ENCODE measurements around the gene EEPD1.
"Not testable (repeated sequence)": the region's sequence is repeated elsewhere in the genome, so short reads cannot be mapped to it uniquely, and the experiment has no call there.

- TF ChIP-seq, protein P1, sequence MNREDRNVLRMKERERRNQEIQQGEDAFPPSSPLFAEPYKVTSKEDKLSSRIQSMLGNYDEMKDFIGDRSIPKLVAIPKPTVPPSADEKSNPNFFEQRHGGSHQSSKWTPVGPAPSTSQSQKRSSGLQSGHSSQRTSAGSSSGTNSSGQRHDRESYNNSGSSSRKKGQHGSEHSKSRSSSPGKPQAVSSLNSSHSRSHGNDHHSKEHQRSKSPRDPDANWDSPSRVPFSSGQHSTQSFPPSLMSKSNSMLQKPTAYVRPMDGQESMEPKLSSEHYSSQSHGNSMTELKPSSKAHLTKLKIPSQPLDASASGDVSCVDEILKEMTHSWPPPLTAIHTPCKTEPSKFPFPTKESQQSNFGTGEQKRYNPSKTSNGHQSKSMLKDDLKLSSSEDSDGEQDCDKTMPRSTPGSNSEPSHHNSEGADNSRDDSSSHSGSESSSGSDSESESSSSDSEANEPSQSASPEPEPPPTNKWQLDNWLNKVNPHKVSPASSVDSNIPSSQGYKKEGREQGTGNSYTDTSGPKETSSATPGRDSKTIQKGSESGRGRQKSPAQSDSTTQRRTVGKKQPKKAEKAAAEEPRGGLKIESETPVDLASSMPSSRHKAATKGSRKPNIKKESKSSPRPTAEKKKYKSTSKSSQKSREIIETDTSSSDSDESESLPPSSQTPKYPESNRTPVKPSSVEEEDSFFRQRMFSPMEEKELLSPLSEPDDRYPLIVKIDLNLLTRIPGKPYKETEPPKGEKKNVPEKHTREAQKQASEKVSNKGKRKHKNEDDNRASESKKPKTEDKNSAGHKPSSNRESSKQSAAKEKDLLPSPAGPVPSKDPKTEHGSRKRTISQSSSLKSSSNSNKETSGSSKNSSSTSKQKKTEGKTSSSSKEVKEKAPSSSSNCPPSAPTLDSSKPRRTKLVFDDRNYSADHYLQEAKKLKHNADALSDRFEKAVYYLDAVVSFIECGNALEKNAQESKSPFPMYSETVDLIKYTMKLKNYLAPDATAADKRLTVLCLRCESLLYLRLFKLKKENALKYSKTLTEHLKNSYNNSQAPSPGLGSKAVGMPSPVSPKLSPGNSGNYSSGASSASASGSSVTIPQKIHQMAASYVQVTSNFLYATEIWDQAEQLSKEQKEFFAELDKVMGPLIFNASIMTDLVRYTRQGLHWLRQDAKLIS (CRISPR knock-in tag; IDR thresholded peaks at IDR 0.05; ENCODE audit: borderline replicate concordance), result not testable (repeated sequence)
- not testable (repeated sequence) for TF ChIP-seq USF2 (CRISPR knock-in tag; IDR thresholded peaks at IDR 0.05); JUN (CRISPR knock-in tag; IDR thresholded peaks at IDR 0.05); CTCF (IDR thresholded peaks at IDR 0.05); ZNF121 (CRISPR knock-in tag; IDR thresholded peaks at IDR 0.05); FOXK1 (CRISPR knock-in tag; IDR thresholded peaks at IDR 0.05); NR1H2 (CRISPR knock-in tag; IDR thresholded peaks at IDR 0.05); STAT6 (CRISPR knock-in tag; conservative IDR thresholded peaks at IDR 0.05; ENCODE audit: low read depth)
- TF ChIP-seq, protein P2, sequence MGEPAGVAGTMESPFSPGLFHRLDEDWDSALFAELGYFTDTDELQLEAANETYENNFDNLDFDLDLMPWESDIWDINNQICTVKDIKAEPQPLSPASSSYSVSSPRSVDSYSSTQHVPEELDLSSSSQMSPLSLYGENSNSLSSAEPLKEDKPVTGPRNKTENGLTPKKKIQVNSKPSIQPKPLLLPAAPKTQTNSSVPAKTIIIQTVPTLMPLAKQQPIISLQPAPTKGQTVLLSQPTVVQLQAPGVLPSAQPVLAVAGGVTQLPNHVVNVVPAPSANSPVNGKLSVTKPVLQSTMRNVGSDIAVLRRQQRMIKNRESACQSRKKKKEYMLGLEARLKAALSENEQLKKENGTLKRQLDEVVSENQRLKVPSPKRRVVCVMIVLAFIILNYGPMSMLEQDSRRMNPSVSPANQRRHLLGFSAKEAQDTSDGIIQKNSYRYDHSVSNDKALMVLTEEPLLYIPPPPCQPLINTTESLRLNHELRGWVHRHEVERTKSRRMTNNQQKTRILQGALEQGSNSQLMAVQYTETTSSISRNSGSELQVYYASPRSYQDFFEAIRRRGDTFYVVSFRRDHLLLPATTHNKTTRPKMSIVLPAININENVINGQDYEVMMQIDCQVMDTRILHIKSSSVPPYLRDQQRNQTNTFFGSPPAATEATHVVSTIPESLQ (CRISPR knock-in tag; IDR thresholded peaks at IDR 0.05), result not testable (repeated sequence)
- TF ChIP-seq, protein P3, sequence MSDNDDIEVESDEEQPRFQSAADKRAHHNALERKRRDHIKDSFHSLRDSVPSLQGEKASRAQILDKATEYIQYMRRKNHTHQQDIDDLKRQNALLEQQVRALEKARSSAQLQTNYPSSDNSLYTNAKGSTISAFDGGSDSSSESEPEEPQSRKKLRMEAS (CRISPR knock-in tag; IDR thresholded peaks at IDR 0.05), result not testable (repeated sequence)
These were observed 3.8 kb upstream of the EEPD1 start for GRCh38 chr7:36149240-36149639.
